ENCODE results near the gene TMEFF2.

GRCh38 chr2:192140236-192140839 lies 54.4 kb downstream of the TMEFF2 start:
- no peak for TF ChIP-seq CTCF (IDR thresholded peaks at IDR 0.05)
- TF ChIP-seq POLR2A (IDR thresholded peaks at IDR 0.05): no peak
